HCT116 (cell line): ENCODE measurements around the gene KBTBD13. TPM values are rescaled to one million over a fixed set of nuclear protein-coding genes. Genes with fewer than 3 reads are reported as not detected.

Source experiments
- ATAC-seq: fragments of 200-7000 bp; cut with Tn5 transposase; 2 replicates; pipeline ENCODE4 v1.9.1; 2020; ENCODE audit warnings: mild to moderate bottlenecking, moderate library complexity
- BruUV-seq: library from RNA; stranded (reverse); fragments of 400-500 nt; replicated peaks from 2 replicates; lab custom pipeline; 2021; lab: Mats Ljungman, UMichigan
- CTCF ChIA-PET: fragments of 300-600 bp; sonication (Branson Sonifier 250); formaldehyde crosslinking; loops from one replicate; lab custom pipeline; 2021; ENCODE audit warnings: antibody characterized with exemption; lab: Charles Lee
- POLR2A ChIA-PET: fragments of 300-600, 350-600 bp; sonication (Branson Sonifier 250); formaldehyde crosslinking; loops from one replicate; lab custom pipeline; 2021; ENCODE audit warnings: antibody characterized with exemption; lab: Charles Lee
- RAD21 ChIA-PET, 2 experiments: fragments of 300-600 bp; sonication (Branson Sonifier 250); formaldehyde crosslinking; loops; one replicate each; lab custom pipeline; 2023; ENCODE audit warnings: low total read pairs in 2 of 2; ENCODE audit not compliant: uncharacterized antibody in 2 of 2, unreplicated experiment in 2 of 2, low non-redundant PET in 1 of 2; lab: Charles Lee
- DNase-seq: peaks from one replicate; pipeline ENCODE4 v3.0.0-alpha.2; 2010; ENCODE audit warnings: low read depth, low spot score
- H2AFZ ChIP-seq: fragments of 200-600 bp; shearing (Covaris generic), sonication (generic); 2 replicates; pipeline ENCODE4 v1.6.1; 2017; ENCODE audit warnings: low read depth, mixed run types, mixed read lengths, antibody characterized with exemption, low read length; ENCODE audit not compliant: poor library complexity, severe bottlenecking
- H3K27ac ChIP-seq: 2 replicates; pipeline ENCODE4 v1.5.1; 2012; ENCODE audit warnings: low read depth, low read length
- H3K27me3 ChIP-seq: fragments of 200-600 bp; sonication (generic); 2 replicates; pipeline ENCODE4 v1.6.1; 2016; ENCODE audit warnings: mixed run types, low read length, mixed read lengths; ENCODE audit not compliant: insufficient read depth
- H3K36me3 ChIP-seq, 2 experiments: fragments of 200-500 bp in 1 of 2; fragments of 200-600 bp in 1 of 2; sonication (Bioruptor generic) in 1 of 2; sonication (generic) in 1 of 2; 2 replicates each; pipeline versions ENCODE4 v1.5.1 to v1.6.1; 2014 to 2016; ENCODE audit warnings: low read length in 2 of 2, inconsistent platforms in 1 of 2, mixed read lengths in 1 of 2, mixed run types in 1 of 2; ENCODE audit not compliant: insufficient read depth in 2 of 2, control insufficient read depth in 1 of 2
- H3K4me1 ChIP-seq, 2 experiments: fragments of 200-600 bp in 1 of 2; sonication (generic) in 1 of 2; 2 replicates each; pipeline versions ENCODE4 v1.5.1 to v1.6.1; 2012 to 2017; ENCODE audit warnings: low read length in 2 of 2, inconsistent platforms in 1 of 2, mild to moderate bottlenecking in 1 of 2, mixed read lengths in 1 of 2, mixed run types in 1 of 2, moderate library complexity in 1 of 2; ENCODE audit not compliant: insufficient read depth in 2 of 2, control insufficient read depth in 1 of 2
- H3K4me2 ChIP-seq: fragments of 200-600 bp; sonication (generic); 2 replicates; pipeline ENCODE4 v1.6.1; 2017; ENCODE audit warnings: mixed run types, low read length, mixed read lengths
- H3K4me3 ChIP-seq, 2 experiments: fragments of 200-600 bp in 1 of 2; sonication (generic) in 1 of 2; replicated peaks in 1 of 2; 2 replicates each; pipeline ENCODE4 v1.5.1; 2011 to 2016; ENCODE audit warnings: low read length in 2 of 2, control low read depth in 1 of 2, low read depth in 1 of 2, mild to moderate bottlenecking in 1 of 2, mixed read lengths in 1 of 2, mixed run types in 1 of 2
- H3K79me2 ChIP-seq: fragments of 200-600 bp; sonication (generic); 2 replicates; pipeline ENCODE4 v1.6.1; 2017; ENCODE audit warnings: mild to moderate bottlenecking, mixed run types, low read length, moderate library complexity, mixed read lengths; ENCODE audit not compliant: insufficient read depth
- H3K9ac ChIP-seq: fragments of 200-600 bp; sonication (generic); 2 replicates; pipeline ENCODE4 v1.6.1; 2016; ENCODE audit warnings: low read length, mixed read lengths
- H3K9me2 ChIP-seq: fragments of 200-600 bp; sonication (generic), shearing (Covaris generic); 2 replicates; pipeline ENCODE4 v1.6.1; 2017; ENCODE audit warnings: mixed run types, mild to moderate bottlenecking, moderate library complexity; ENCODE audit not compliant: insufficient read depth
- H3K9me3 ChIP-seq, 2 experiments: fragments of 200-500 bp in 1 of 2; fragments of 200-600 bp in 1 of 2; sonication (Bioruptor generic) in 1 of 2; sonication (generic) in 1 of 2; 2 replicates each; pipeline ENCODE4 v1.6.1; 2014 to 2017; ENCODE audit warnings: low read length in 2 of 2, mixed read lengths in 2 of 2, inconsistent platforms in 1 of 2, low read depth in 1 of 2, mild to moderate bottlenecking in 1 of 2, mixed run types in 1 of 2, moderate library complexity in 1 of 2; ENCODE audit not compliant: control insufficient read depth in 1 of 2, insufficient read depth in 1 of 2
- H4K20me1 ChIP-seq: fragments of 200-600 bp; sonication (generic), shearing (Covaris generic); 2 replicates; pipeline ENCODE4 v1.6.1; 2017; ENCODE audit warnings: mixed run types, mild to moderate bottlenecking, moderate library complexity; ENCODE audit not compliant: insufficient read depth
- CEBPB ChIP-seq: IDR thresholded peaks from 2 replicates; pipeline ENCODE4 v1.6.1; 2012; ENCODE audit warnings: low read depth
- EGR1 ChIP-seq: IDR thresholded peaks from 2 replicates; pipeline ENCODE4 v1.6.1; 2012; ENCODE audit warnings: low read depth
- ELF1 ChIP-seq: IDR thresholded peaks from 2 replicates; pipeline ENCODE4 v1.6.1; 2012; ENCODE audit warnings: low read depth, borderline replicate concordance
- EZH2 ChIP-seq: fragments of 200-600 bp; sonication (generic); IDR thresholded peaks from 2 replicates; pipeline ENCODE4 v1.6.1; 2017; ENCODE audit warnings: antibody characterized with exemption, mixed run types
- EZH2phosphoT487 ChIP-seq: fragments of 200-600 bp; IDR thresholded peaks from 2 replicates; pipeline ENCODE4 v1.6.1; 2018; ENCODE audit warnings: antibody characterized with exemption, borderline replicate concordance
- FOSL1 ChIP-seq: IDR thresholded peaks from 2 replicates; pipeline ENCODE4 v1.6.1; 2012; ENCODE audit warnings: low read depth
- JUND ChIP-seq: IDR thresholded peaks from 2 replicates; pipeline ENCODE4 v1.6.1; 2012
- MAX ChIP-seq: IDR thresholded peaks from 2 replicates; pipeline ENCODE4 v1.6.1; 2012
- POLR2AphosphoS5 ChIP-seq: IDR thresholded peaks from 2 replicates; pipeline ENCODE4 v1.6.1; 2011; ENCODE audit warnings: mild to moderate bottlenecking, low read depth, low read length, moderate library complexity
- SIN3A ChIP-seq: IDR thresholded peaks from 2 replicates; pipeline ENCODE4 v1.6.1; 2012; ENCODE audit warnings: low read depth
- SP1 ChIP-seq: IDR thresholded peaks from 2 replicates; pipeline ENCODE4 v1.6.1; 2012; ENCODE audit warnings: low read depth
- YY1 ChIP-seq: IDR thresholded peaks from 2 replicates; pipeline ENCODE4 v1.6.1; 2011; ENCODE audit warnings: low read length, low read depth, moderate library complexity, mild to moderate bottlenecking; ENCODE audit not compliant: insufficient replicate concordance; ENCODE audit errors: extremely low read depth
- intact Hi-C: fragments of 100-400 bp; cut with micrococcal nuclease; formaldehyde crosslinking; loops from 2 replicates; pipeline ENCODE4 v1.10.0; 2022
- total RNA-seq: library from RNA; stranded (reverse); gene quantifications from one replicate; pipeline ENCODE4 v1.2.1, GENCODE V29; 2021; ENCODE audit not compliant: unreplicated experiment
- TF ChIP-seq, protein P1 (sequence below): IDR thresholded peaks from 2 replicates; pipeline ENCODE4 v1.6.1; 2011; ENCODE audit warnings: mild to moderate bottlenecking, low read length, moderate library complexity; ENCODE audit not compliant: insufficient replicate concordance; ENCODE audit errors: extremely low read depth
- TF ChIP-seq, protein P2 (sequence below), 3 experiments: fragments of 200-600 bp in 1 of 3; sonication (generic) in 1 of 3; IDR thresholded peaks in 2 of 3; conservative IDR thresholded peaks in 1 of 3; 2 replicates each; pipeline ENCODE4 v1.5.1; 2012 to 2017; ENCODE audit warnings: low read depth in 2 of 3, low read length in 2 of 3, antibody characterized with exemption in 1 of 3, borderline replicate concordance in 1 of 3, control low read depth in 1 of 3, mild to moderate bottlenecking in 1 of 3, mixed read lengths in 1 of 3, mixed run types in 1 of 3, moderate library complexity in 1 of 3; ENCODE audit not compliant: insufficient read depth in 1 of 3
- TF ChIP-seq, protein P3 (sequence below): IDR thresholded peaks from 2 replicates; pipeline ENCODE4 v1.6.1; 2012; ENCODE audit warnings: low read depth

Gene KBTBD13
- total RNA-seq, 1 experiment from 2014 or later, result not detected

DNA sequence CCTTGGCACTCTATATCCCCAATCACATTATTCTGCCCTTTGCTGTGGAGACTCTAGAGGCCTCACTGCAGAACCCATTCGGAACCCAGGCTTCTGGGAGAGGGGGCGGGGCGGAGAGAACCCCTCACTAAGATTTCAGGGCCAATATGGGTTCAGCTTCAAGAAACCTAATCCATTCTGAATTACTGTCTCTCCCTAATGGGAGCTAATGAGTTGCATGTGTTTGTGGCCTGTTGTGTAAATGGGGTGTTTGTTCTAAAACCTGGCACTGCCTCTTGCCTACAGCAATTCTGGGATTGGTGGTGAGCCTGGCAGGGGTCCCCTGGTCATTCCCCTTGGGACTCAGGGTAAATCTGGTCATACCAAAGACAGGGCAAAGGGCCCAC is 8.2 kb upstream of the KBTBD13 start:
- ATAC-seq, result no peak
- Histone ChIP-seq H3K79me2 (no peaks in the 10 kb centered on the region), H3K4me3 (no peak overlapping the region), H3K9ac (no peak overlapping the region), H3K36me3 (no peaks in the 10 kb centered on the region), H3K27me3 (no peaks in the 10 kb centered on the region), H3K9me2 (no peaks in the 10 kb centered on the region), H3K9me3 (no peaks in the 10 kb centered on the region), H2AFZ (no peak overlapping the region), H4K20me1 (no peaks in the 10 kb centered on the region)
- CTCF ChIA-PET, result no interaction called here
- DNase-seq, result no peak
- POLR2A ChIA-PET, result no interaction called here
- no peak for TF ChIP-seq POLR2AphosphoS5
- TF ChIP-seq, protein P1, sequence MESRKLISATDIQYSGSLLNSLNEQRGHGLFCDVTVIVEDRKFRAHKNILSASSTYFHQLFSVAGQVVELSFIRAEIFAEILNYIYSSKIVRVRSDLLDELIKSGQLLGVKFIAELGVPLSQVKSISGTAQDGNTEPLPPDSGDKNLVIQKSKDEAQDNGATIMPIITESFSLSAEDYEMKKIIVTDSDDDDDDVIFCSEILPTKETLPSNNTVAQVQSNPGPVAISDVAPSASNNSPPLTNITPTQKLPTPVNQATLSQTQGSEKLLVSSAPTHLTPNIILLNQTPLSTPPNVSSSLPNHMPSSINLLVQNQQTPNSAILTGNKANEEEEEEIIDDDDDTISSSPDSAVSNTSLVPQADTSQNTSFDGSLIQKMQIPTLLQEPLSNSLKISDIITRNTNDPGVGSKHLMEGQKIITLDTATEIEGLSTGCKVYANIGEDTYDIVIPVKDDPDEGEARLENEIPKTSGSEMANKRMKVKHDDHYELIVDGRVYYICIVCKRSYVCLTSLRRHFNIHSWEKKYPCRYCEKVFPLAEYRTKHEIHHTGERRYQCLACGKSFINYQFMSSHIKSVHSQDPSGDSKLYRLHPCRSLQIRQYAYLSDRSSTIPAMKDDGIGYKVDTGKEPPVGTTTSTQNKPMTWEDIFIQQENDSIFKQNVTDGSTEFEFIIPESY, result no peak
- TF ChIP-seq, protein P2, sequence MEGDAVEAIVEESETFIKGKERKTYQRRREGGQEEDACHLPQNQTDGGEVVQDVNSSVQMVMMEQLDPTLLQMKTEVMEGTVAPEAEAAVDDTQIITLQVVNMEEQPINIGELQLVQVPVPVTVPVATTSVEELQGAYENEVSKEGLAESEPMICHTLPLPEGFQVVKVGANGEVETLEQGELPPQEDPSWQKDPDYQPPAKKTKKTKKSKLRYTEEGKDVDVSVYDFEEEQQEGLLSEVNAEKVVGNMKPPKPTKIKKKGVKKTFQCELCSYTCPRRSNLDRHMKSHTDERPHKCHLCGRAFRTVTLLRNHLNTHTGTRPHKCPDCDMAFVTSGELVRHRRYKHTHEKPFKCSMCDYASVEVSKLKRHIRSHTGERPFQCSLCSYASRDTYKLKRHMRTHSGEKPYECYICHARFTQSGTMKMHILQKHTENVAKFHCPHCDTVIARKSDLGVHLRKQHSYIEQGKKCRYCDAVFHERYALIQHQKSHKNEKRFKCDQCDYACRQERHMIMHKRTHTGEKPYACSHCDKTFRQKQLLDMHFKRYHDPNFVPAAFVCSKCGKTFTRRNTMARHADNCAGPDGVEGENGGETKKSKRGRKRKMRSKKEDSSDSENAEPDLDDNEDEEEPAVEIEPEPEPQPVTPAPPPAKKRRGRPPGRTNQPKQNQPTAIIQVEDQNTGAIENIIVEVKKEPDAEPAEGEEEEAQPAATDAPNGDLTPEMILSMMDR (IDR thresholded peaks at IDR 0.05 in 2 of 3, conservative IDR thresholded peaks at IDR 0.05 in 1 of 3; ENCODE audit: borderline replicate concordance in 1 of 3, insufficient read depth in 1 of 3, low read depth in 2 of 3, low read length in 2 of 3), result no peak
- TF ChIP-seq JUND, result no peak
- TF ChIP-seq YY1, result no peak
- no peak for TF ChIP-seq MAX
- no peak for TF ChIP-seq SIN3A
- no peak for TF ChIP-seq EZH2phosphoT487
- TF ChIP-seq, protein P3, sequence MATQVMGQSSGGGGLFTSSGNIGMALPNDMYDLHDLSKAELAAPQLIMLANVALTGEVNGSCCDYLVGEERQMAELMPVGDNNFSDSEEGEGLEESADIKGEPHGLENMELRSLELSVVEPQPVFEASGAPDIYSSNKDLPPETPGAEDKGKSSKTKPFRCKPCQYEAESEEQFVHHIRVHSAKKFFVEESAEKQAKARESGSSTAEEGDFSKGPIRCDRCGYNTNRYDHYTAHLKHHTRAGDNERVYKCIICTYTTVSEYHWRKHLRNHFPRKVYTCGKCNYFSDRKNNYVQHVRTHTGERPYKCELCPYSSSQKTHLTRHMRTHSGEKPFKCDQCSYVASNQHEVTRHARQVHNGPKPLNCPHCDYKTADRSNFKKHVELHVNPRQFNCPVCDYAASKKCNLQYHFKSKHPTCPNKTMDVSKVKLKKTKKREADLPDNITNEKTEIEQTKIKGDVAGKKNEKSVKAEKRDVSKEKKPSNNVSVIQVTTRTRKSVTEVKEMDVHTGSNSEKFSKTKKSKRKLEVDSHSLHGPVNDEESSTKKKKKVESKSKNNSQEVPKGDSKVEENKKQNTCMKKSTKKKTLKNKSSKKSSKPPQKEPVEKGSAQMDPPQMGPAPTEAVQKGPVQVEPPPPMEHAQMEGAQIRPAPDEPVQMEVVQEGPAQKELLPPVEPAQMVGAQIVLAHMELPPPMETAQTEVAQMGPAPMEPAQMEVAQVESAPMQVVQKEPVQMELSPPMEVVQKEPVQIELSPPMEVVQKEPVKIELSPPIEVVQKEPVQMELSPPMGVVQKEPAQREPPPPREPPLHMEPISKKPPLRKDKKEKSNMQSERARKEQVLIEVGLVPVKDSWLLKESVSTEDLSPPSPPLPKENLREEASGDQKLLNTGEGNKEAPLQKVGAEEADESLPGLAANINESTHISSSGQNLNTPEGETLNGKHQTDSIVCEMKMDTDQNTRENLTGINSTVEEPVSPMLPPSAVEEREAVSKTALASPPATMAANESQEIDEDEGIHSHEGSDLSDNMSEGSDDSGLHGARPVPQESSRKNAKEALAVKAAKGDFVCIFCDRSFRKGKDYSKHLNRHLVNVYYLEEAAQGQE, result no peak
- no peak for TF ChIP-seq EZH2
- TF ChIP-seq EGR1, result no peak
- no peak for TF ChIP-seq ELF1
- TF ChIP-seq SP1, result no peak
- no peak for TF ChIP-seq CEBPB
- TF ChIP-seq FOSL1, result no peak
- TF ChIP-seq, all 23 proteins: peak for 0
- H3K4me2 ChIP-seq, result no peak overlapping the region
- no peaks in the 10 kb centered on the region for H3K4me1 ChIP-seq
- no peak overlapping the region for H3K27ac ChIP-seq
- BruUV-seq, result no TSS peak
- RAD21 ChIA-PET, result no interaction called here
- intact Hi-C loops, result no loop called here
